ENCODE measurements around the gene MCM10. TPM values are rescaled to one million over a fixed set of nuclear protein-coding genes. Genes with fewer than 3 reads are reported as not detected.
"Not testable (repeated sequence)": the region's sequence is repeated elsewhere in the genome, so short reads cannot be mapped to it uniquely, and the experiment has no call there.

The MCM10 gene
- total and polyA plus RNA-seq, 7 donors, result 0.07 to 0.83 (median 0.17) TPM; not detected in 1

GRCh38 chr10:13231190-13231589, 69.8 kb downstream of the MCM10 start:
- 53 to 58% (median 56%) methylated on average over 9 of the region's 9 CpGs for WGBS, 3 donors

GRCh38 chr10:13231808-13232207, 70.5 kb downstream of the MCM10 start:
- no peaks in the 10 kb centered on the region for H3K36me3 ChIP-seq (ENCODE audit: insufficient read depth in 1 of 2, low read depth in 1 of 2)
- H3K27ac ChIP-seq, result no peak overlapping the region
- H3K27me3 ChIP-seq (ENCODE audit: insufficient read depth in 3 of 3, low read length in 2 of 3), result no peaks in the 10 kb centered on the region
- intact Hi-C loops (cut with DNase I), result no loop called here
- DNase-seq, result no peak
- ATAC-seq, result no peak
- H3K9me3 ChIP-seq, result no peaks in the 10 kb centered on the region
- TF ChIP-seq, protein P1, sequence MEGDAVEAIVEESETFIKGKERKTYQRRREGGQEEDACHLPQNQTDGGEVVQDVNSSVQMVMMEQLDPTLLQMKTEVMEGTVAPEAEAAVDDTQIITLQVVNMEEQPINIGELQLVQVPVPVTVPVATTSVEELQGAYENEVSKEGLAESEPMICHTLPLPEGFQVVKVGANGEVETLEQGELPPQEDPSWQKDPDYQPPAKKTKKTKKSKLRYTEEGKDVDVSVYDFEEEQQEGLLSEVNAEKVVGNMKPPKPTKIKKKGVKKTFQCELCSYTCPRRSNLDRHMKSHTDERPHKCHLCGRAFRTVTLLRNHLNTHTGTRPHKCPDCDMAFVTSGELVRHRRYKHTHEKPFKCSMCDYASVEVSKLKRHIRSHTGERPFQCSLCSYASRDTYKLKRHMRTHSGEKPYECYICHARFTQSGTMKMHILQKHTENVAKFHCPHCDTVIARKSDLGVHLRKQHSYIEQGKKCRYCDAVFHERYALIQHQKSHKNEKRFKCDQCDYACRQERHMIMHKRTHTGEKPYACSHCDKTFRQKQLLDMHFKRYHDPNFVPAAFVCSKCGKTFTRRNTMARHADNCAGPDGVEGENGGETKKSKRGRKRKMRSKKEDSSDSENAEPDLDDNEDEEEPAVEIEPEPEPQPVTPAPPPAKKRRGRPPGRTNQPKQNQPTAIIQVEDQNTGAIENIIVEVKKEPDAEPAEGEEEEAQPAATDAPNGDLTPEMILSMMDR (IDR thresholded peaks at IDR 0.05), result no peak
- WGBS, 3 donors, result 78 to 84% (median 80%) methylated on average over 6 of the region's 6 CpGs
- H3K4me3 ChIP-seq, result no peak overlapping the region
- no peaks in the 10 kb centered on the region for H3K4me1 ChIP-seq

More at GRCh38 chr10:13231190-13231589, 69.8 kb downstream of the MCM10 start:
- DNase-seq (no peak), ATAC-seq (no peak)
- intact Hi-C loops (cut with DNase I), result no loop called here
- TF ChIP-seq, protein P1 (IDR thresholded peaks at IDR 0.05), result no peak
- Histone ChIP-seq H3K4me3 (no peak overlapping the region), H3K27ac (no peak overlapping the region), H3K36me3 (ENCODE audit: insufficient read depth in 1 of 2, low read depth in 1 of 2) (no peaks in the 10 kb centered on the region), H3K27me3 (ENCODE audit: insufficient read depth in 3 of 3, low read length in 2 of 3) (no peaks in the 10 kb centered on the region), H3K9me3 (no peaks in the 10 kb centered on the region), H3K4me1 (no peaks in the 10 kb centered on the region)

DNA sequence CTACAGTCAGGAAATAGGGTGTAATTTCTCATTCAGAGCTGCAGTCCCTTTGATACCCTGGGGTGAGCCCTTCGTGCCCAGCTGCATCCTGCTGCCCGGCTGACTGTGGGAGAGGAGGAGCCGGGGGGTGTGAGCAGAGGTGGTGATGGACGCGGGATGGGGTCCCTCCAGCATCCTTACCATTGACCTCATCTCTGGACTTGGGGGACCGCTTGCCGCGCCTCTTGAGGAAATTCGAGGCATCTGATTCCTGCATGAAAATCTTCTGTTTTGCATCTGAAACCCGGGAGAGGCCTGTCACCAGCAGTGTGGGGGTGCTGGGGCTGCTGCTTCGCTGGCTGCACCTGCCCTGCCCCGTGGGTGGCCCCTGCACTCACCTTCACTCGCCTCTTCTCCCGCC, 72.0 kb downstream of the MCM10 start:
- Histone ChIP-seq H3K9me3 (no peaks in the 10 kb centered on the region), H3K4me3 (no peak overlapping the region), H3K27me3 (ENCODE audit: insufficient read depth in 3 of 3, low read length in 2 of 3) (no peaks in the 10 kb centered on the region), H3K36me3 (ENCODE audit: insufficient read depth in 1 of 2, low read depth in 1 of 2) (no peaks in the 10 kb centered on the region), H3K27ac (no peak overlapping the region), H3K4me1 (no peaks in the 10 kb centered on the region)
- WGBS, 3 donors, result 40 to 52% (median 49%) methylated on average over 12 to 14 of the region's 14 CpGs
- TF ChIP-seq, protein P1 (IDR thresholded peaks at IDR 0.05), result no peak
- intact Hi-C loops (cut with DNase I), result no loop called here
- ATAC-seq (no peak), DNase-seq (no peak)

GRCh38 chr10:13234172-13234571, 72.8 kb downstream of the MCM10 start, which contains the start of gene UCMA:
UCMA (minus strand) TSS chr10:13234374; CDS start chr10:13234258, 116 bp downstream.
- DNase-seq (no peak), ATAC-seq (no peak)
- intact Hi-C loops (cut with DNase I), result no loop called here
- no peaks in the 10 kb centered on the region for H3K9me3 ChIP-seq
- no peaks in the 10 kb centered on the region for H3K27me3 ChIP-seq (ENCODE audit: insufficient read depth in 3 of 3, low read length in 2 of 3)
- no peaks in the 10 kb centered on the region for H3K36me3 ChIP-seq (ENCODE audit: insufficient read depth in 1 of 2, low read depth in 1 of 2)
- H3K4me3 ChIP-seq, result no peak within 1 kb of the TSS
- no peak within 1 kb of the TSS for H3K27ac ChIP-seq
- TF ChIP-seq, protein P1 (IDR thresholded peaks at IDR 0.05), result no peak
- H3K4me1 ChIP-seq, result no peaks in the 10 kb centered on the region
- WGBS, 3 donors, result 56 to 64% (median 59%) methylated on average over 10 of the region's 10 CpGs

GRCh38 chr10:13234736-13235135, 73.4 kb downstream of the MCM10 start:
- H3K4me3 ChIP-seq; H3K27ac ChIP-seq; H3K27me3 ChIP-seq (ENCODE audit: insufficient read depth in 3 of 3, low read length in 2 of 3); H3K9me3 ChIP-seq; DNase-seq; ATAC-seq; H3K4me1 ChIP-seq; H3K36me3 ChIP-seq (ENCODE audit: insufficient read depth in 1 of 2, low read depth in 1 of 2); intact Hi-C loops (cut with DNase I): not testable (repeated sequence)
- WGBS, 3 donors, result 87 to 91% (median 87%) methylated on average over 13 of the region's 13 CpGs
